Esophagus squamous epithelium (tissue), 5 donors: ENCODE data around the gene TTC32. TPM values are rescaled to one million over a fixed set of nuclear protein-coding genes. Genes with fewer than 3 reads are reported as not detected.

ENCODE experiments used
- DNase-seq: peaks from one replicate; lab custom pipeline; 2025; lab: John Stamatoyannopoulos, UW
- H3K27ac ChIP-seq, 4 donors: fragments of 200-600 bp; sonication (generic); one replicate each; pipeline ENCODE4 v1.5.1; 2016 to 2019; ENCODE audit warnings: mild to moderate bottlenecking in 1 of 4
- H3K27me3 ChIP-seq, 4 donors: fragments of 200-600 bp; sonication (generic); 1 replicate in 3 of 4; 2 replicates in 1 of 4; pipeline versions ENCODE4 v1.5.1 to v1.6.0; 2017 to 2021; ENCODE audit warnings: antibody characterized with exemption in 1 of 4
- H3K36me3 ChIP-seq, 3 donors: fragments of 200-600 bp; sonication (generic); one replicate each; pipeline ENCODE4 v1.5.1; 2016 to 2019
- H3K4me1 ChIP-seq, 3 donors: fragments of 200-600 bp; sonication (generic); one replicate each; pipeline ENCODE4 v1.5.1; 2017 to 2019
- H3K4me3 ChIP-seq, 4 donors: fragments of 200-600 bp; sonication (generic); 1 replicate in 3 of 4; 2 replicates in 1 of 4; pipeline ENCODE4 v1.5.1; 2016 to 2019; ENCODE audit warnings: mild to moderate bottlenecking in 2 of 4, moderate library complexity in 1 of 4
- H3K9me3 ChIP-seq, 3 donors: fragments of 200-600 bp; sonication (generic); one replicate each; pipeline ENCODE4 v1.5.1; 2016 to 2019
- CTCF ChIP-seq, 6 experiments: fragments of 450-650 bp in 4 of 6; fragments of 200-600 bp in 2 of 6; sonication (generic) in 2 of 6; IDR thresholded peaks; one replicate each; pipeline ENCODE4 v1.5.1; 2016 to 2019; ENCODE audit warnings: antibody characterized with exemption in 6 of 6, mild to moderate bottlenecking in 4 of 6, moderate library complexity in 4 of 6
- POLR2A ChIP-seq, 4 donors: fragments of 450-650 bp; IDR thresholded peaks; one replicate each; pipeline ENCODE4 v1.6.1; 2017; ENCODE audit warnings: antibody characterized with exemption in 4 of 4, mild to moderate bottlenecking in 4 of 4, moderate library complexity in 3 of 4
- WGBS, 2 donors: methylation state at CpG; one replicate each; pipeline ENCODE4 v1.1.5; 2018; 5-methylcytosine and 5-hydroxymethylcytosine counted together
- intact Hi-C: fragments of 100-400 bp; cut with DNase I; formaldehyde crosslinking; loops from one replicate; pipeline ENCODE4 v1.15.0; 2022
- total RNA-seq, 4 donors: library from RNA; depleted of rRNA; stranded (reverse); fragments of >200 nt; gene quantifications; one replicate each; pipeline ENCODE4 v1.1.0, GENCODE V29; 2016
- donor health status: DM: yes; HTN: yes; CAD: no.

TTC32 gene
- total RNA-seq, 4 donors from 2014 or later: 5.2 to 15.8 (median 7.2) TPM

GRCh38 chr2:19872302-19872701 lies 29.5 kb downstream of the TTC32 start:
- H3K27ac ChIP-seq: no peak overlapping the region
- no peak overlapping the region for H3K4me3 ChIP-seq
- intact Hi-C loops: no loop called here
- peaks cover 6 to 15% (median 6%) of the 10 kb centered on the region in 3 donors for H3K4me1 ChIP-seq
- no peaks in the 10 kb centered on the region for H3K36me3 ChIP-seq
- no peaks in the 10 kb centered on the region for H3K9me3 ChIP-seq
- peaks cover 0 to 12% (median 0%) of the 10 kb centered on the region in 4 donors for H3K27me3 ChIP-seq
- 70 to 87% methylated on average over 2 to 3 of the region's 3 CpGs for WGBS, 2 donors
- no peak for TF ChIP-seq POLR2A (IDR thresholded peaks at IDR 0.05)
- no peak for TF ChIP-seq CTCF (IDR thresholded peaks at IDR 0.05)
- no peak for DNase-seq

GRCh38 chr2:19871836-19872235 lies 29.9 kb downstream of the TTC32 start:
- Histone ChIP-seq H3K4me3 (no peak overlapping the region), H3K27ac (no peak overlapping the region), H3K9me3 (no peaks in the 10 kb centered on the region), H3K27me3 (peaks cover 0 to 12% (median 0%) of the 10 kb centered on the region in 4 donors), H3K36me3 (no peaks in the 10 kb centered on the region), H3K4me1 (peaks cover 6 to 15% (median 6%) of the 10 kb centered on the region in 3 donors)
- 100% methylated on average over 1 to 2 of the region's 2 CpGs for WGBS, 2 donors
- DNase-seq: no peak
- no peak for TF ChIP-seq CTCF (IDR thresholded peaks at IDR 0.05)
- no peak for TF ChIP-seq POLR2A (IDR thresholded peaks at IDR 0.05)
- intact Hi-C loops: no loop called here

- Histone ChIP-seq H3K27me3 (peaks cover 0 to 12% (median 0%) of the 10 kb centered on the region in 4 donors), H3K9me3 (no peaks in the 10 kb centered on the region), H3K4me3 (no peak overlapping the region), H3K4me1 (peaks cover 6 to 15% (median 6%) of the 10 kb centered on the region in 3 donors), H3K36me3 (no peaks in the 10 kb centered on the region), H3K27ac (no peak overlapping the region)
- no peak for TF ChIP-seq CTCF (IDR thresholded peaks at IDR 0.05)
- no peak for TF ChIP-seq POLR2A (IDR thresholded peaks at IDR 0.05)
- DNase-seq: no peak
- intact Hi-C loops: no loop called here
- 72% methylated on average over 4 of the region's 4 CpGs for WGBS, 2 donors
Measured at GRCh38 chr2:19870792-19871191, 31.0 kb downstream of the TTC32 start.

- Histone ChIP-seq H3K27ac (peak overlapping the region in 2 of 4 donors; percentile 14 to 29), H3K4me3 (peak overlapping the region; percentile 25 to 62 (median 49)), H3K27me3 (peaks cover 0 to 12% (median 0%) of the 10 kb centered on the region in 4 donors), H3K36me3 (no peaks in the 10 kb centered on the region), H3K9me3 (no peaks in the 10 kb centered on the region), H3K4me1 (peaks cover 6 to 17% (median 6%) of the 10 kb centered on the region in 3 donors)
- TF ChIP-seq POLR2A (IDR thresholded peaks at IDR 0.05): no peak
- no peak for TF ChIP-seq CTCF (IDR thresholded peaks at IDR 0.05)
- no peak for DNase-seq
- intact Hi-C loops: loop anchor here (10.0 kb wide), 2 partner anchors 504 to 1114 kb away; no protein-coding TSS in a partner anchor
- WGBS, 2 donors: 31 to 80% methylated on average over 12 to 16 of the region's 52 CpGs
Measured at GRCh38 chr2:19868701-19869580, 32.8 kb downstream of the TTC32 start.

- Histone ChIP-seq H3K9me3 (no peaks in the 10 kb centered on the region), H3K4me1 (peaks cover 10 to 24% (median 12%) of the 10 kb centered on the region in 3 donors), H3K27ac (no peak overlapping the region), H3K27me3 (peaks cover 0 to 12% (median 0%) of the 10 kb centered on the region in 4 donors), H3K36me3 (no peaks in the 10 kb centered on the region), H3K4me3 (peak overlapping the region; percentile 25 to 62 (median 49))
- intact Hi-C loops: loop anchor here (10.0 kb wide), 2 partner anchors 503 to 1113 kb away; no protein-coding TSS in a partner anchor
- TF ChIP-seq POLR2A (IDR thresholded peaks at IDR 0.05): no peak
- no peak for TF ChIP-seq CTCF (IDR thresholded peaks at IDR 0.05)
- no peak for DNase-seq
- WGBS, 2 donors: 67 to 71% methylated on average over 7 of the region's 7 CpGs
Measured at GRCh38 chr2:19868224-19868623, 33.6 kb downstream of the TTC32 start.
